ENCODE results near the gene PKNOX2. TPM values are rescaled to one million over a fixed set of nuclear protein-coding genes. Genes with fewer than 3 reads are reported as not detected.

PKNOX2 gene
- total and polyA plus RNA-seq, 10 of the 15 experiments (the other 5 are each of a cell fraction or from before 2014, with no cell fraction given): not detected

DNA sequence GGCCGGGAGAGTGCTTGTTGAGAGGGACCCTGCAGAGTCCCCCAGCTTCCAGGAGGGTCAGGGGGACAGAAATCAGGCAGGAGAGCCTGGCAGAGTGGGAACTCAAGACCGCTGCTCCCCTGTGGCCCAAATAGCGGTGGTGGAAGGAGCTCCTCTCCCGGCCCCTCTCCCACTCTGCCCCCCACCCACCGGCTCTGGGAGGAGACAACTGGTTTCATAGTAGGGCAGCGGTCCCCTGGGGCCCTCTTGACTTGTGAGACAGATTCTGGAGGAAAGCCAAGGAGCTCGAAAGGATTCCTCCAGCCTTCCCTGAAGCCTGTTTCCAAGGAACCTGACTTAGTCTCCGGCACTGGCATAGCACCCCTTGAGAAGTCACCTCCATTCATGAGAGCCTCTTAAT, 10.1 kb downstream of the PKNOX2 start:
- H4K20me1 ChIP-seq (ENCODE audit: control insufficient read depth, insufficient read depth): 0 out of 2 replicates have a peak, but pooled peaks cover 3% of the 10 kb centered on the region
- no peaks in the 10 kb centered on the region for H3K79me2 ChIP-seq (ENCODE audit: control insufficient read depth, insufficient read depth, low read length)
- no TSS peak for BruUV-seq (replicated peaks)
- ChIA-PET RAD21 (ENCODE audit: unreplicated experiment) (no interaction called here), SMC1A (ENCODE audit: uncharacterized antibody, unreplicated experiment) (no interaction called here), CTCF (no interaction called here), POLR2A (no interaction called here)
- peaks cover 4% of the 10 kb centered on the region for H3K4me1 ChIP-seq (ENCODE audit: control insufficient read depth, insufficient read depth, low read length)
- H3K4me3 ChIP-seq: no peak overlapping the region
- intact Hi-C loops (cut with micrococcal nuclease; ENCODE audit: unreplicated experiment): no loop called here
- no peak for ATAC-seq
- no peak for DNase-seq (ENCODE audit: low read depth, low spot score)
- no peaks in the 10 kb centered on the region for H3K9me3 ChIP-seq (replicated peaks; ENCODE audit: control insufficient read depth, insufficient read depth, low read length)
- no peak overlapping the region for H2AFZ ChIP-seq (ENCODE audit: control insufficient read depth, low read depth, low read length)
- TF ChIP-seq RBBP5 (conservative IDR thresholded peaks at IDR 0.05) (no peak), RAD21 (IDR thresholded peaks at IDR 0.05; ENCODE audit: insufficient read depth, low read depth, low read length) (no peak), SMC3 (IDR thresholded peaks at IDR 0.05; ENCODE audit: borderline replicate concordance, low read length) (no peak), SMAD1 (IDR thresholded peaks at IDR 0.05; ENCODE audit: low read depth, partially characterized antibody) (no peak), NBN (IDR thresholded peaks at IDR 0.05) (no peak), USF1 (IDR thresholded peaks at IDR 0.05; ENCODE audit: borderline replicate concordance, extremely low read length, insufficient read depth, low read depth, low read length) (no peak), SREBF1 (IDR thresholded peaks at IDR 0.05; ENCODE audit: low read length) (no peak), MAX (IDR thresholded peaks at IDR 0.05; ENCODE audit: low read depth, low read length) (no peak), EZH2 (IDR thresholded peaks at IDR 0.05; ENCODE audit: borderline replicate concordance, control insufficient read depth, low read depth, low read length) (no peak), BCL11A (IDR thresholded peaks at IDR 0.05; ENCODE audit: low read depth, low read length) (no peak), ZNF622 (IDR thresholded peaks at IDR 0.05) (no peak), TCF3 (IDR thresholded peaks at IDR 0.05; ENCODE audit: borderline replicate concordance, insufficient read depth, low read depth, low read length) (no peak), SUZ12 (IDR thresholded peaks at IDR 0.05; ENCODE audit: unreplicated experiment) (no peak), TARDBP (IDR thresholded peaks at IDR 0.05; ENCODE audit: borderline replicate concordance) (no peak), SUPT20H (IDR thresholded peaks at IDR 0.05; ENCODE audit: borderline replicate concordance, control insufficient read depth, low read depth, low read length) (no peak)
- TF ChIP-seq, protein P1, sequence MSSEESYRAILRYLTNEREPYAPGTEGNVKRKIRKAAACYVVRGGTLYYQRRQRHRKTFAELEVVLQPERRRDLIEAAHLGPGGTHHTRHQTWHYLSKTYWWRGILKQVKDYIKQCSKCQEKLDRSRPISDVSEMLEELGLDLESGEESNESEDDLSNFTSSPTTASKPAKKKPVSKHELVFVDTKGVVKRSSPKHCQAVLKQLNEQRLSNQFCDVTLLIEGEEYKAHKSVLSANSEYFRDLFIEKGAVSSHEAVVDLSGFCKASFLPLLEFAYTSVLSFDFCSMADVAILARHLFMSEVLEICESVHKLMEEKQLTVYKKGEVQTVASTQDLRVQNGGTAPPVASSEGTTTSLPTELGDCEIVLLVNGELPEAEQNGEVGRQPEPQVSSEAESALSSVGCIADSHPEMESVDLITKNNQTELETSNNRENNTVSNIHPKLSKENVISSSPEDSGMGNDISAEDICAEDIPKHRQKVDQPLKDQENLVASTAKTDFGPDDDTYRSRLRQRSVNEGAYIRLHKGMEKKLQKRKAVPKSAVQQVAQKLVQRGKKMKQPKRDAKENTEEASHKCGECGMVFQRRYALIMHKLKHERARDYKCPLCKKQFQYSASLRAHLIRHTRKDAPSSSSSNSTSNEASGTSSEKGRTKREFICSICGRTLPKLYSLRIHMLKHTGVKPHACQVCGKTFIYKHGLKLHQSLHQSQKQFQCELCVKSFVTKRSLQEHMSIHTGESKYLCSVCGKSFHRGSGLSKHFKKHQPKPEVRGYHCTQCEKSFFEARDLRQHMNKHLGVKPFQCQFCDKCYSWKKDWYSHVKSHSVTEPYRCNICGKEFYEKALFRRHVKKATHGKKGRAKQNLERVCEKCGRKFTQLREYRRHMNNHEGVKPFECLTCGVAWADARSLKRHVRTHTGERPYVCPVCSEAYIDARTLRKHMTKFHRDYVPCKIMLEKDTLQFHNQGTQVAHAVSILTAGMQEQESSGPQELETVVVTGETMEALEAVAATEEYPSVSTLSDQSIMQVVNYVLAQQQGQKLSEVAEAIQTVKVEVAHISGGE (CRISPR knock-in tag; IDR thresholded peaks at IDR 0.05): no peak
- TF ChIP-seq, protein P2, sequence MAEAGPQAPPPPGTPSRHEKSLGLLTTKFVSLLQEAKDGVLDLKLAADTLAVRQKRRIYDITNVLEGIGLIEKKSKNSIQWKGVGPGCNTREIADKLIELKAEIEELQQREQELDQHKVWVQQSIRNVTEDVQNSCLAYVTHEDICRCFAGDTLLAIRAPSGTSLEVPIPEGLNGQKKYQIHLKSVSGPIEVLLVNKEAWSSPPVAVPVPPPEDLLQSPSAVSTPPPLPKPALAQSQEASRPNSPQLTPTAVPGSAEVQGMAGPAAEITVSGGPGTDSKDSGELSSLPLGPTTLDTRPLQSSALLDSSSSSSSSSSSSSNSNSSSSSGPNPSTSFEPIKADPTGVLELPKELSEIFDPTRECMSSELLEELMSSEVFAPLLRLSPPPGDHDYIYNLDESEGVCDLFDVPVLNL (IDR thresholded peaks at IDR 0.05; ENCODE audit: low read depth, low read length): no peak
- TF ChIP-seq, protein P3, sequence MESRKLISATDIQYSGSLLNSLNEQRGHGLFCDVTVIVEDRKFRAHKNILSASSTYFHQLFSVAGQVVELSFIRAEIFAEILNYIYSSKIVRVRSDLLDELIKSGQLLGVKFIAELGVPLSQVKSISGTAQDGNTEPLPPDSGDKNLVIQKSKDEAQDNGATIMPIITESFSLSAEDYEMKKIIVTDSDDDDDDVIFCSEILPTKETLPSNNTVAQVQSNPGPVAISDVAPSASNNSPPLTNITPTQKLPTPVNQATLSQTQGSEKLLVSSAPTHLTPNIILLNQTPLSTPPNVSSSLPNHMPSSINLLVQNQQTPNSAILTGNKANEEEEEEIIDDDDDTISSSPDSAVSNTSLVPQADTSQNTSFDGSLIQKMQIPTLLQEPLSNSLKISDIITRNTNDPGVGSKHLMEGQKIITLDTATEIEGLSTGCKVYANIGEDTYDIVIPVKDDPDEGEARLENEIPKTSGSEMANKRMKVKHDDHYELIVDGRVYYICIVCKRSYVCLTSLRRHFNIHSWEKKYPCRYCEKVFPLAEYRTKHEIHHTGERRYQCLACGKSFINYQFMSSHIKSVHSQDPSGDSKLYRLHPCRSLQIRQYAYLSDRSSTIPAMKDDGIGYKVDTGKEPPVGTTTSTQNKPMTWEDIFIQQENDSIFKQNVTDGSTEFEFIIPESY (IDR thresholded peaks at IDR 0.05): no peak
- H3K27ac ChIP-seq (ENCODE audit: control insufficient read depth, insufficient read depth): no peak overlapping the region
- no peak overlapping the region for H3K9ac ChIP-seq (ENCODE audit: control insufficient read depth, insufficient read depth, low read length)
- H3K4me2 ChIP-seq (ENCODE audit: control insufficient read depth, insufficient read depth): no peak overlapping the region
- H3K36me3 ChIP-seq (ENCODE audit: control insufficient read depth in 2 of 2, insufficient read depth in 2 of 2, low read length in 1 of 2): no peaks in the 10 kb centered on the region
- no peak for FAIRE-seq
- H3K27me3 ChIP-seq (replicated peaks in 1 of 2; ENCODE audit: control insufficient read depth in 2 of 2, insufficient read depth in 2 of 2, low read length in 1 of 2): peaks cover 2 to 12% of the 10 kb centered on the region in 2 experiments; a peak in 2 of 4 replicates
- in situ Hi-C loops (cut with MboI): no loop called here
- WGBS (ENCODE audit: insufficient coverage, insufficient replicate concordance, low lambda C conversion rate, missing lambda C conversion rate): 36% methylated on average over 8 of the region's 8 CpGs

Measured in GM12878 (cell line).